Dedifferentiated amniotic fluid mesenchymal stem cell (primary cell): ENCODE measurements around the gene SUMO3.

Experiments
- DNase-seq: peaks from one replicate; pipeline ENCODE4 v3.0.0-alpha.2; 2016; ENCODE audit errors: extremely low spot score

The SUMO3 gene

GRCh38 chr21:44778499-44778911 is 39.4 kb downstream of the SUMO3 start:
- DNase-seq = no peak

- DNase-seq = no peak
These were observed 39.8 kb downstream of the SUMO3 start for GRCh38 chr21:44778094-44778493.

- no peak for DNase-seq
These were observed 42.9 kb downstream of the SUMO3 start for GRCh38 chr21:44774972-44775371.

GRCh38 chr21:44773291-44773932 is 44.5 kb downstream of the SUMO3 start:
- DNase-seq = no peak

- DNase-seq = no peak
These were observed 45.9 kb downstream of the SUMO3 start for GRCh38 chr21:44771896-44772525.

GRCh38 chr21:44767834-44768831 is 49.7 kb downstream of the SUMO3 start:
- no peak for DNase-seq

GRCh38 chr21:44766818-44767354 is 51.0 kb downstream of the SUMO3 start:
- DNase-seq = no peak

GRCh38 chr21:44766014-44766817 is 51.6 kb downstream of the SUMO3 start:
- no peak for DNase-seq

GRCh38 chr21:44765231-44766013 is 52.4 kb downstream of the SUMO3 start:
- DNase-seq = no peak

GRCh38 chr21:44764319-44765230 is 53.3 kb downstream of the SUMO3 start:
- DNase-seq = no peak

- no peak for DNase-seq
These were observed 54.2 kb downstream of the SUMO3 start for GRCh38 chr21:44763451-44764318.

GRCh38 chr21:44763050-44763378 is 54.8 kb downstream of the SUMO3 start:
- DNase-seq = no peak

GRCh38 chr21:44762221-44763049 is 55.4 kb downstream of the SUMO3 start:
- no peak for DNase-seq

- DNase-seq = no peak
These were observed 56.1 kb downstream of the SUMO3 start for GRCh38 chr21:44761747-44762208.

- DNase-seq = no peak
These were observed 56.7 kb downstream of the SUMO3 start for GRCh38 chr21:44761011-44761729.

GRCh38 chr21:44760376-44760775 is 57.5 kb downstream of the SUMO3 start:
- DNase-seq = no peak
